OCI-LY7 (cell line): ENCODE measurements around the gene ZFHX3.

Source experiments
- EZH2phosphoT487 ChIP-seq: fragments of 200-600 bp; sonication (generic); IDR thresholded peaks from 2 replicates; pipeline ENCODE4 v1.6.1; 2018; ENCODE audit warnings: low read depth, borderline replicate concordance, mild to moderate bottlenecking, mixed run types, antibody characterized with exemption, low read length, moderate library complexity, mixed read lengths
- TF ChIP-seq, protein P1 (sequence below): fragments of 200-600 bp; sonication (generic); conservative IDR thresholded peaks from 2 replicates; pipeline ENCODE4 v1.5.1; 2014; ENCODE audit warnings: mild to moderate bottlenecking, antibody characterized with exemption, low read length, moderate library complexity, mixed read lengths

DNA sequence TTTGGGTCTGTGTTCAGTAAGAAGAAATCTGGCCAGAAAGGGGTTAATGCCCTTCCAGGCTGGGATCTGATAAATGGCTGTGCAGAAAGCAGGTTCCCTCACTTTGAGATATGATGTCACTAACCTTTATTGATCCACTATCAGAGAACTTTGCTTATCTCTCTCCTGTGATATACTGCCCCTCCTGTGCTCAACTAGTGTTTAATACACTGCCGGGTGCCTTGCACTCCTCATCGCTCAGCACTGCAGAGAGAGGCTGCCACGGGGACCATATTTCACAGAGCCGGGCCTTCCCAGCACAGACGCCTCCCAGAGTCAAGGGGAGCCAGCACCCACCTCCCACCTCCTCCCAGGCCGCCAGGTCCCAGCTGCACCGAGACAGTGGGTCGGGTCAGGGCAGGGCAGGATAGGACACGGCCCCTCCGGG lies 20.2 kb downstream of the ZFHX3 start:
- TF ChIP-seq, protein P1, sequence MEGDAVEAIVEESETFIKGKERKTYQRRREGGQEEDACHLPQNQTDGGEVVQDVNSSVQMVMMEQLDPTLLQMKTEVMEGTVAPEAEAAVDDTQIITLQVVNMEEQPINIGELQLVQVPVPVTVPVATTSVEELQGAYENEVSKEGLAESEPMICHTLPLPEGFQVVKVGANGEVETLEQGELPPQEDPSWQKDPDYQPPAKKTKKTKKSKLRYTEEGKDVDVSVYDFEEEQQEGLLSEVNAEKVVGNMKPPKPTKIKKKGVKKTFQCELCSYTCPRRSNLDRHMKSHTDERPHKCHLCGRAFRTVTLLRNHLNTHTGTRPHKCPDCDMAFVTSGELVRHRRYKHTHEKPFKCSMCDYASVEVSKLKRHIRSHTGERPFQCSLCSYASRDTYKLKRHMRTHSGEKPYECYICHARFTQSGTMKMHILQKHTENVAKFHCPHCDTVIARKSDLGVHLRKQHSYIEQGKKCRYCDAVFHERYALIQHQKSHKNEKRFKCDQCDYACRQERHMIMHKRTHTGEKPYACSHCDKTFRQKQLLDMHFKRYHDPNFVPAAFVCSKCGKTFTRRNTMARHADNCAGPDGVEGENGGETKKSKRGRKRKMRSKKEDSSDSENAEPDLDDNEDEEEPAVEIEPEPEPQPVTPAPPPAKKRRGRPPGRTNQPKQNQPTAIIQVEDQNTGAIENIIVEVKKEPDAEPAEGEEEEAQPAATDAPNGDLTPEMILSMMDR: no peak
- no peak for TF ChIP-seq EZH2phosphoT487
